ENCODE measurements around the gene METTL13.
"Not testable (repeated sequence)": the region's sequence is repeated elsewhere in the genome, so short reads cannot be mapped to it uniquely, and the experiment has no call there.

Gene METTL13

GRCh38 chr1:171763764-171764163 lies 17.7 kb upstream of the METTL13 start:
- DNase-seq (ENCODE audit: low read depth in 1 of 2, low spot score in 1 of 2): no peak

- DNase-seq (ENCODE audit: low read depth in 1 of 2, low spot score in 1 of 2): no peak
Measured at GRCh38 chr1:171769171-171769570, 12.3 kb upstream of the METTL13 start.

- DNase-seq (ENCODE audit: low read depth in 1 of 2, low spot score in 1 of 2): no peak
Measured at GRCh38 chr1:171769754-171770153, 11.7 kb upstream of the METTL13 start.

DNA sequence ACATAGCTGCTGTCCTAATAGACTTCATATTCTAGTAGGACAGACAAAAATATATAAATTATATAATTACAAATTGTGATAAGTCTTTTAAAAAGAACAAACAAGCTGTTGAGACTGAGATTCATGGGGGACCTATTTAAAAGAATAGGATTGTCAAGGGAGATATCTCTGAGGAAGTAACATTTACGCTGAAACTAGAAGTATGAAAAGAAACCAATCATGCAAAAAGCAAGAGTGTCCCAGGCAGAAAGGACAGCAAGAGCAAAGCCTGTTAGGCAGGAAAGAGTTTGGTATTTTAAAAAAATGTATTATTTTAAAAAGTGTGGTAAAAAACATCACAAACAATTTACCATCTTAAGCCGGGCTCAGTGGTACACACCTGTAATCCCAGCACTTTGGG lies 9.1 kb upstream of the METTL13 start:
- no peak for DNase-seq (ENCODE audit: low read depth in 1 of 2, low spot score in 1 of 2)

DNA sequence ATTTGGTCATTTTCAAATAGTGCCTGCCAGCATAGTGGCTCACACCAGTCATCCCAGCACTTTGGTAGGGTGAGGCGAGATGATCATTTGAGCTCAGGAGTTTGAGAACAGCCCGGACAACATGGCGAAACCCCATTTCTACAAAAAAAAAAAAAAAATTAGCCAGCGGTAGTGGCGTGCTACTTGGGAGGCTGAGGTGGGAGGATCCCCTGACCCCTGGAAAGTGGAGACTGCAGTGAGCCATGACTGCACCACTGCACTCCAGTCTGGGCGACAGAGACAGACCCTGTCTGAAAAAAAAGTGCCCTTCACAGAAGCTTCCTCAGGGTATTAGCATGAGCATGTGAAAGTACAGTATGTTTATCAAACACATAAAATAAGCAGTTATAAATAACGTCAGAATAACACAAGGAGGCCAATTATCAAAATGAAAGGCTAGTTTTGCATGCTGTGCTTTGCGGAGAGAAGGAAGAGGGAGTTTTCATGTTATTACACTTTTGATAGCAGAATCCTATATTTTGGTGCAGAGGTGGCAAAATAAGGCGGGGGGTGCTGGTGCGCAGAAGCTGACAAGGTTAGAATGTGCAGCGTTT lies 781 bp upstream of the METTL13 start:
- DNase-seq (ENCODE audit: low read depth in 1 of 2, low spot score in 1 of 2): no peak

DNA sequence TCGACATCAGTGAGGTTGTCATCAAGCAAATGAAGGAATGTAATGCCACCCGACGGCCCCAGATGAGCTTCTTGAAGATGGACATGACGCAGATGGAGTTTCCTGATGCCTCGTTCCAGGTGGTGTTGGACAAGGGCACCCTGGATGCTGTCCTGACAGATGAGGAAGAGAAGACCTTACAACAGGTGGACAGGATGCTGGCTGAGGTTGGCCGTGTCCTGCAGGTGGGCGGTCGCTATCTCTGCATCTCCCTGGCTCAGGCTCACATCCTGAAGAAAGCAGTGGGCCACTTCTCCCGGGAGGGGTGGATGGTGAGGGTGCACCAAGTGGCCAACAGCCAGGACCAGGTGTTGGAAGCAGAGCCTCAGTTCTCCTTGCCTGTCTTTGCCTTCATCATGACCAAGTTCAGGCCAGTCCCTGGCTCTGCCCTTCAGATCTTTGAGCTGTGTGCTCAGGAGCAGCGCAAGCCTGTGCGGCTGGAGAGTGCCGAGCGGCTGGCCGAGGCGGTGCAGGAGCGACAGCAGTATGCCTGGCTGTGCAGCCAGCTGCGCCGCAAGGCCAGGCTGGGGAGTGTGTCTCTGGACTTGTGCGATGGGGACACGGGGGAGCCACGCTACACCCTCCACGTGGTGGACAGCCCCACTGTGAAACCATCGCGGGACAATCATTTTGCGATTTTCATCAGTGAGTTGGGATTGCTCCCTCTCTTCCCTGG lies 2.5 kb downstream of the METTL13 start:
- DNase-seq (ENCODE audit: low read depth in 1 of 2, low spot score in 1 of 2): no peak

- no peak for DNase-seq (ENCODE audit: low read depth in 1 of 2, low spot score in 1 of 2)
Measured at GRCh38 chr1:171784784-171785183, 3.3 kb downstream of the METTL13 start.

- DNase-seq (ENCODE audit: low read depth in 1 of 2, low spot score in 1 of 2): no peak
Measured at GRCh38 chr1:171785766-171786165, 4.3 kb downstream of the METTL13 start.

DNA sequence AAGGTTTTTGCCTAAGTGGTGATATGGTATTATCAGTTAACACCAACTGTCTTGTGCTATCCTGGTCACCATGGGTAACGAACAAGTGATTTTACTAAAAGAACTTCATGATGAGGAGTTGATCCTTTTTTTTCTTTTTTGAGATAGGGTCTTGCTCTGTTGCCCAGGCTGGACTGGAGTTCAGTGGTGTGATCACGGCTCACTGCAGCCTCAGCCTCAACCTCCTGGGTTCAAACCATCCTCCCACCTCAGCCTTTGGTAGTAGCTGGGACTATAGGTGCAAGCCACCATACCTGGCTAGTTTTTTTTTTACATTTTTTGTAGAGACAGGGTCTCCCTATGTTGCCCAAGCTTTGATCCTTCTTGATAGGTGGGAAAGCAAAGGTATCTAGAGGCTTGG lies 5.1 kb downstream of the METTL13 start:
- DNase-seq (ENCODE audit: low read depth in 1 of 2, low spot score in 1 of 2): no peak

DNA sequence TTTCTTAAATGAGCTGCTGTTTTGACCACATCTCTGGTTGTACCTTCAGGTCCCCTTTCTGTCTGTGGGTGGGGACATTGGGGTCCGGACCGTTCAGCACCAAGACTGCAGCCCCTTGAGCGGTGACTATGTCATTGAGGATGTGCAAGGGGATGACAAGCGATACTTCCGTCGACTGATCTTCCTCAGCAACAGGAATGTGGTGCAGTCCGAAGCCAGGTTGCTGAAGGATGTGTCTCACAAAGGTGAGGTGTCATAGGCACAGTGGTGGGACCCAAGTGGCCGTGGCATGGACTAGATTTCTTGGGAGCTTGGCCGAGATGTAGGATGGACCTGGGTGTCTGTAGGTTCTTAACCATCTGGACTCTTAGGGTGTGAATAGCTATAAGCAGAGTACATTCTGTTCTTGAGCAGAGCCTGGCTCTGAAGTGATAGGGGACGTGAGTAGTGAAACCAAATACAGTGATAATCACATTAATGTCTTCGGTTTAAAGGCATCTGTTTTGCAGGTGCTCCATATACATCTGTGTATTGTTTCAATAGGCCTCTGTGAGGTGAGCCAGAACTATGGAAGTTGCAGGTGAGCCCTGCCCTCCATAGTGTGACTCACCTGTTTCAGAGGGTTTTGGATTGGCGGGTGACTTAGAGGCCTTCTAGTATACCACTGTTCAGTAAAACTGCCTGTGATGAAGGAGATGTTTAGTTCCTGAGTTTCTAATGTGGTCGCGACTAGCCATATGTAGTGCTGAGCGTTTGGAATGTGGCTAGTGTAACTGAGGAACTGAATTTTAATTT lies 6.4 kb downstream of the METTL13 start:
- DNase-seq (ENCODE audit: low read depth in 1 of 2, low spot score in 1 of 2): no peak

DNA sequence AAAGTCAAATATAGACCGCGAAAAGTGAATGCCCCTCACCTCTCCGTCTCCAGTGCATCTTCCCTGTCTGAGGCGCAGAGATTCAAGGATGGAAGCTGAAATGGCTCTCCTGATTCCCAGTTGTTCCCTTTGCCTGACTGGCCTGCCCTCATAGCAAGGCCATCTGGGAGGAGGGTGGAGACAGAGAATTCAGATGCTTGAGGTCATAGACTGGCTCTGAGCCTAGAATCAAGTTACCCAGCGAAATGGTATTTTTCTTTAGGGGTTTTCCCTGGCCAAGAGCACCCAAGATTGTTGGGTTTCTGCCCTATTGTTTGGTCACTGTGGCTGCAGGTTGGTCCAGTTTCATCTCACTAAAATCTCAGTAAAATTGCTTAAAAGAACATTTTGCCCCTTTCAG lies 7.2 kb downstream of the METTL13 start:
- DNase-seq (ENCODE audit: low read depth in 1 of 2, low spot score in 1 of 2): no peak

DNA sequence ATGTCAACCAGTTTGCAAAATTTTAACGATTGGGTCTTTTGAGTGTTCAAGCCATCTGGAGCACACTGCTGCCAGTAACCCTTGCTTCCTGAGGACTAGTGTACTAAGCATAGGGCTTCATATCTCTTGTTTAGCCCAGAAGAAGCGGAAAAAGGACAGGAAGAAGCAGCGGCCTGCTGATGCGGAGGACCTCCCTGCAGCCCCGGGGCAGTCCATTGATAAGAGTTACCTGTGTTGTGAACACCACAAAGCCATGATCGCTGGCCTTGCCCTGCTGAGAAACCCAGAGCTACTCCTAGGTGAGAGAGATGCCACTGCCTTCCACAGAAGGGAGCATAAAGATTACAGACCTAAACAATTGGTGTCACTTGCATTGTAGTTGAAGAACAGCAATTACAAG lies 8.9 kb downstream of the METTL13 start:
- no peak for DNase-seq (ENCODE audit: low read depth in 1 of 2, low spot score in 1 of 2)

DNA sequence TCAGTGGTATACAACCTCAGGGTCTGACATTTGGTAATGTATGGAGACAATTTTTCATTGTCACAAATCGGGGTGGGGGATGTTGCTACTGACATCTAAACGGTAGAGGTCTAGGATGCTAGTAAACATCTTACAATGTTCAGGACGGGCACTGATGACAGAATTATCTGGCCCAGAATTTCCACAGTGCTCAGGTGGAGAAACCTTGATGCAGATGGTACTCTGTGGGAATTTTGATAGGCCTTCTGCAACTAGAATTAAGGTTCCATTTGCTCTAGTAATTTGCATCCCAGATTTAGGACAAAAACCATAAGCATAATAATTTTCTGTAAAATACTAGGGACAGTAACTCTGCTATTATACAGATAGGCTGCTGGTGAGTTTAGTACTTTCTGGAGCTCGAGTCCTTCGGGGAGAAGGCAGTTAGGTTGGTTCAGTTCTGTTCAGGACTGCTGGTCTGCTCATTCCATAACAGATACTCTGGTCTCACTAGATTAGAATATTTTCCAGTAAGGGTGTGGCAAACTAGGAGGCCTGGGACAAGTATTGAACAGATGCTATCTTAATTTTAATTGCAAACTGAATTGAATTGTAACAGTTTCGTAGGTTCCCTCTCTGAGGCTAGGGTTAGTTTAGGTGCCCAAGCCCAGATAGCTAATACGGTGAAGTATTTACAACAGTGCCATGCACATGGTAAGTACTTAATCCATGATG lies 11.4 kb downstream of the METTL13 start:
- no peak for DNase-seq (ENCODE audit: low read depth in 1 of 2, low spot score in 1 of 2)

DNA sequence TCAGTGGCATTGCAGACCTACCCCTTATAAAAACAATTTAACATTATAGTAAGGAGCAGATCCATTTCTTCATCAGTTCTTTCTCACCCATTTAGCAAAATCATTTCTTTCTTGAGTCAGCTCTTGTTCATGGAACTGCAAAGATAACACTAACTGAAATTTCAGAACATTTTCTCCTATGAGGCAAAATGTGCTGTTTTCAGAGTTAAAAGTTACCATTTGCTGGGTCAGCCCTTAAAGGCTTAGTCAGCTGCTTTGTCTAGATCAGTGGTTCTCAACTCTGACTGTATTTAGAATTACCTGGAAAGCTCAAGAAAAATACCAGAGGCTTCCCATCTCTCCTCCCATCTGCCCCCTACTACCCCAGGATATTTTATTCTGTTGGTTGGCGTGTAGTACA lies 12.2 kb downstream of the METTL13 start:
- DNase-seq (ENCODE audit: low read depth in 1 of 2, low spot score in 1 of 2): no peak

- peak in 1 of 2 donors; percentile 59 for DNase-seq (ENCODE audit: low read depth in 1 of 2, low spot score in 1 of 2)
Measured at GRCh38 chr1:171794085-171794484, 12.6 kb downstream of the METTL13 start.

DNA sequence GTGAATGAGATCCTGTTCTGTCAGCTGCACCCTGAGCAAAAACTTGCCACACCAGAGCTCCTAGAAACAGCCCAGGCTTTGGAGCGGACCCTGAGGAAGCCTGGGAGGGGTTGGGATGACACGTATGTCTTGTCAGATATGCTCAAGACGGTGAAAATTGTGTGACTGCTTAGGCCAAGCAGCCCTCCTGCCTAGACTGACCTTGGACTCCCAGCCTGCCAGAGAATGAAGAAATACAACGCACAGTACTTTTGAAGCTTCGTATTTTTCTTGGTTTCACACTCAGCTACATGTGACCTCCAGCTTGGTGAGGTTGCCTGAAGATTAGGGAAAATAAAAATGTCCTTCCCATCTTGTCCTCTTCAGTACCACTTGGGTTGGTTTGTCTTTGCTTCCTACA lies 15.1 kb downstream of the METTL13 start:
- DNase-seq (ENCODE audit: low read depth in 1 of 2, low spot score in 1 of 2): no peak

DNA sequence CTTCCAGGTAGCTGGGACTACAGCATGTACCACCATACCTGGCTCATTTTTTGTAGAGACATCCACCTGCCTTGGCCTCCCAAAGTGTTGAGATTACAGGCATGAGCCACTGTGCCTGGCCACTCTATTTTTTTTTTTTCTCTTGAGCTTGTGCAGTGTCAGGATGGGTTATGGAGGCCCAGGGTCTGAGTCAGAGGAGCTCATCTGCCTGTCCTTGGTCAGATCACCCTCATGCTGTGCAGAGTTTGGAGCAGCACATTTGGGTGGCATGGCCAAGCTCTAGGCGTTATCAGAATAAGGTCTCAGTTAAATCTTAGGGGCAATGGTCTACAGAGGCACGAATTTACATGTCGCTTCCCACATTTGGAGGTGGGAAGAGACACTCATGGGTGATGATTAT lies 16.9 kb downstream of the METTL13 start:
- DNase-seq (ENCODE audit: low read depth in 1 of 2, low spot score in 1 of 2): no peak

DNA sequence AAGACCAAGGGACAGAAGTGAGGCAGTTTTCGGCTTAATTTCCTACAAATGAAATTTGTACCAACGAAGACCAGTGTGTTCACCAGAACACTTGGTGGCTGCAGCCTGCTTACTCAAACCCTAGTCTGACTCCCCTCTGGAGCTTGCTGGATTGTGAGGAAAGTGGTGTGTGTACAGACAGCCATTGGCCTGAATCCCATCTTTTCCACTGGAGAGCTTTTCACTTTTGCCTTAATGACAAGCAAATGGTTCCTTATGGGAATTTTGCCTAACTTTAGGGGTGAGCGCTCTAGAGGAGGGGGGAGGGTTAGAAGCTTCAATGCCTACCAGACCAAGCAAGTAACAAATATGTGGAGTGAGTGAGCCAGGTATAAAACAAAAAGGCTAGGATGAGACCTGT lies 17.3 kb downstream of the METTL13 start:
- DNase-seq (ENCODE audit: low read depth in 1 of 2, low spot score in 1 of 2): no peak

DNA sequence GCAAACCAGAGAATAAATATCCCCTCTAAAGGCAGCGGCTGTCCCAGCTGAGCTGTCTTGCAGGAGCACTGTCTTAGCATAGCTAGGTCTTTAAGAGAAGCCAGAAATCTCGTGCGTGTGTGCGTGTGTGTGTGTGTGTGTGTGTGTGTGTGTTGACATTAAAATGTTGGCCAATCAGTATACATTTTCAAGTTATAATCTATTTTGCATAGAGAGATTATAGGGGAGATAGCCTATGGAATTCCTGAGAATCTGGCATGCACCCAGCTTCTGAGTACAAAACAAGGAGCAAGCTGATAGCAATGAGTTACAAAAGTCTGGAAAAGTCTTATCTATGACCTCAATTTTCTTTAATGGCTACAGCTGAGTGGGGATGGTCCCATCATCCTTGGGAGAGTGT lies 17.7 kb downstream of the METTL13 start:
- DNase-seq (ENCODE audit: low read depth in 1 of 2, low spot score in 1 of 2): no peak

- DNase-seq (ENCODE audit: low read depth in 1 of 2, low spot score in 1 of 2): not testable (repeated sequence)
Measured at GRCh38 chr1:171799698-171800097, 18.2 kb downstream of the METTL13 start.

DNA sequence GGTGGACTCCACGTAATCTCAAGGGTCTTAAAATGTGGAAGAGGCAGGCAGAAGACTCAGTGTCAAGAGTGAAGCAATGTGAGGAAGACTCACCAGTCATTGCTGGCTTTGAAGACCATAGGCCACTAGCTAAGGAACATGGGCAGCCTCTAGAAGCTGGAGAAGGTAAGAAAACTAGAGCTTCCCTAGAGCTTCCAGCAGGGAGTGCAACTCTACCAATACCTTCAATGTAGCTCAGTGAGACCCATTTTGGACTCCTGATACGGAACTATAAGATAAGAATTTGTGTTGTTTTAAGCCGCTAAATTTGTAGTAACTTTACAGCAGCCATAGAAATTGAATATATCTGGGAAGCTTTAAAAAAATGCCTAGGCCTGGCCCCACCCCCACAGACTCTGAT lies 18.9 kb downstream of the METTL13 start:
- DNase-seq (ENCODE audit: low read depth in 1 of 2, low spot score in 1 of 2): no peak

- no peak for DNase-seq (ENCODE audit: low read depth in 1 of 2, low spot score in 1 of 2)
Measured at GRCh38 chr1:171800851-171801250, 19.4 kb downstream of the METTL13 start.

All from activated CD4-positive, alpha-beta T cell treated with anti-CD3 and anti-CD28 coated beads, Interleukin-2, amount 50 U/mL, for 24 hours (primary cell).